GM13976 (cell line): ENCODE data around the gene HS3ST3B1.
A peak's percentile ranks its signal among the peaks of the same experiment; 100 is the strongest.

Source experiments
- DNase-seq: peaks from one replicate; pipeline ENCODE4 v3.0.0; 2012; ENCODE audit warnings: low spot score
- in situ Hi-C: fragments of 300-500 bp; cut with MboI; formaldehyde crosslinking; loops from one replicate; pipeline ENCODE4 v1.12.0; 2022; ENCODE audit warnings: low sequenced_read_pairs, mixed read lengths, inconsistent platforms; ENCODE audit not compliant: unreplicated experiment
- TF ChIP-seq, protein P1 (sequence below): IDR thresholded peaks from 2 replicates; pipeline ENCODE4 v1.5.1; 2012; ENCODE audit warnings: borderline replicate concordance, mild to moderate bottlenecking; ENCODE audit not compliant: insufficient read depth; ENCODE audit errors: extremely low read depth, missing control alignments, control extremely low read depth

Gene HS3ST3B1

GRCh38 chr17:14302431-14303099, 1.7 kb downstream of the HS3ST3B1 start:
- peak; percentile 88 for DNase-seq
- TF ChIP-seq, protein P1, sequence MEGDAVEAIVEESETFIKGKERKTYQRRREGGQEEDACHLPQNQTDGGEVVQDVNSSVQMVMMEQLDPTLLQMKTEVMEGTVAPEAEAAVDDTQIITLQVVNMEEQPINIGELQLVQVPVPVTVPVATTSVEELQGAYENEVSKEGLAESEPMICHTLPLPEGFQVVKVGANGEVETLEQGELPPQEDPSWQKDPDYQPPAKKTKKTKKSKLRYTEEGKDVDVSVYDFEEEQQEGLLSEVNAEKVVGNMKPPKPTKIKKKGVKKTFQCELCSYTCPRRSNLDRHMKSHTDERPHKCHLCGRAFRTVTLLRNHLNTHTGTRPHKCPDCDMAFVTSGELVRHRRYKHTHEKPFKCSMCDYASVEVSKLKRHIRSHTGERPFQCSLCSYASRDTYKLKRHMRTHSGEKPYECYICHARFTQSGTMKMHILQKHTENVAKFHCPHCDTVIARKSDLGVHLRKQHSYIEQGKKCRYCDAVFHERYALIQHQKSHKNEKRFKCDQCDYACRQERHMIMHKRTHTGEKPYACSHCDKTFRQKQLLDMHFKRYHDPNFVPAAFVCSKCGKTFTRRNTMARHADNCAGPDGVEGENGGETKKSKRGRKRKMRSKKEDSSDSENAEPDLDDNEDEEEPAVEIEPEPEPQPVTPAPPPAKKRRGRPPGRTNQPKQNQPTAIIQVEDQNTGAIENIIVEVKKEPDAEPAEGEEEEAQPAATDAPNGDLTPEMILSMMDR = peak; percentile 95
- in situ Hi-C loops = no loop called here

DNA sequence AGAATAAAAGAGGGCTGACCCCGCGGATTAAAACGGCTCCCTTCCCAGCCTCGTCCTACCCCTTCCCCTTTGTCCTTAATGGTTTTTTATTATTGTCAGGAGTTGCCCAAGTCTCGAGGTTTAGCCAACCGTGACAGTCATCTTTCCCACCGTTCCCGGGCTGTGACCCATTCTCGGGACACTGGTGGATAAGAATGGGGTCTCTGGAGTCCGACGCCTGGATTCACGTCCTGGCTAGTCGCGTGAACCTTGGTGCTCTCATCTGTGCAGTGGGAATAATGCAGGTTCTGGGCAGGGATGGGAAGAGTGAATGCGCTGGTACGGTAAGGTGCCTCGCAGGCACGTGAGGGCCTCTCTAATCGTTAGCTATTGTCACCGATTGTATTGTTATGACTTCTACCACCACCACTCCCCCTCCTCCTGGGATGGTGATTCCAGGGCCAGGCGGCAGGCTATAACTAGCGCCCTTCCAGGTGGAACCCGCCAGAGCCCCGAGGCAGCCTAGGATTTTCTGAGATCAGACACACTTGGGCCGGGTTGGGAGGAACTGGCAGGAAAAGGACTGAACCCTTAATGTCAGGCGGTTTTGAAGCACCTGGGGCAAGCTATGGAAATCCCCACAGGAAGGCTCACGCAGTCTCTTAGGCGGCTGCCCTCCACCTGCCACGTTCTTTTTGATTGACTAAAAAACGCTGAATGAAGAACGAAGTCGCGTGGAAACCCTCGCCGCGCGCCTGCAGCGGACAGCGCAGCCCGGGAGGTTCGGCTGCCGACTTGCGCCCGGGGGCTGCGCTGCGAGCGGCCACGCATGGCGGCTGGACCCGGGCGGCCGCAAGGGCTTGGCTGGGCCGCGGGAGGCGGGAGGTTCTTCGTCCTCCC, 2.7 kb downstream of the HS3ST3B1 start:
- no peak for DNase-seq
- TF ChIP-seq, protein P1 = no peak
- in situ Hi-C loops = no loop called here

DNA sequence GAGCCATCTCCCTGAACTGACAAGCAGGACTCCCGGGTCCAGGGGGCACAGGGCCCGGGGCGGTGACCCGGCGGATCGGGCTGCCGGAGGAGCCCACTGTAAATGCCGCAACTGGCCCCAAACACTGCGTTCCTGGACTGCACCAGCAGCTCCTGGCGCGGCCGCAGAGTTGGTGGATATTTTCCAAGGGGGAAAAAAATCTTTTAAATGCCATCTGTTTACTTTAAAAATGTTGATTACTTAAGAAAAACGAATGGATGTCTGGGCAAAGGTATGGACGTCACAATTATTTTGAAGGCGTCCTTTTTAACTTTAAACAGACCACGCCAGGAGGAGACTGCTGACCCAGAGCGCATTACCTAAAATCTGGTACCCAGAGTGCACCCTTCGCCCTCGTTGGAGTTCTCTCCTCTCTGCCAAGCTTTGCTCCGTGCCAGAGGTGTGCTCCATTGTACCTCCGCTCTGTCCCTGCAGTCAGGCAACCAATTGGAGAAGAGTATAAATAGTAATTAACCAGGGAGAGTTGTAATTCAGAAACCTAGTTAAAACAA, 3.4 kb downstream of the HS3ST3B1 start:
- no peak for DNase-seq
- in situ Hi-C loops = no loop called here
- TF ChIP-seq, protein P1 = no peak

GRCh38 chr17:14304773-14305517, 4.1 kb downstream of the HS3ST3B1 start:
- TF ChIP-seq, protein P1 = no peak
- no peak for DNase-seq
- in situ Hi-C loops = no loop called here

DNA sequence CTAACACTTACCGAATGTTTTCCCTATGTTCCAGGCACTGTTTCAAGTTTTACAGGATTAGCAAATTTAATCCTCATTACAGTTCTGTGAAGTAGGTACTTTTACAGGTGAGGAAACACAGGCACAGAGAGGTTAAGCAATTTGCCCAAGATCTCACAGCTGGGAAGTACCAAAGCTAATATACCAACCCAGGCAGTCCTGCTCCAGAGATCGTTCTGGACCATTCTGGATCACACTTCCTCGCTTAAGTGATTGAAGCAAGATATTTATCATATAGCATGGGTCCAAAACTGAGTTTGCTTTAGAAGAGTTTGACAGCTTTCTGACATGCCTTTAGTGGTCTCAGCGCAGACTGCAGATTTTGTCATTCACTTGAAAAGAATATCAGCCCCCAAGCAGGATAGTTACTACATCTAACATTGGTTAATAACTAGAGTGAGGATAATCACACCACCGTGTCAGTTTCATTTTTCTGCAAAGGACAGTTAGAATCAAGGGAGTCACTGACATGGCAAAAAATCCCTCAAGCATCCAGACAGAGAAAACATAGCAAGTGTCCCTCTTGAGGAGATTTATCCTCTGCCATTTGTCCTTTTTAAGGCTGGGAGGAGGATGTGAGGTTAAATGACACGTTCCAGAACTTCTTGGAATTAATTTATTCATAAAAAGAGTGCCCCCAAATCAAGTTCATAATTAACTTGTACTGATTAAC, 5.1 kb downstream of the HS3ST3B1 start:
- TF ChIP-seq, protein P1 = no peak
- DNase-seq = no peak
- in situ Hi-C loops = no loop called here
